RPMI7951 (cell line): ENCODE results near the gene CUTA. TPM values are rescaled to one million over a fixed set of nuclear protein-coding genes. Genes with fewer than 3 reads are reported as not detected.

Source experiments
- DNase-seq: peaks from one replicate; pipeline ENCODE4 v3.0.0-alpha.2; 2012; ENCODE audit warnings: low read depth
- total RNA-seq: library from RNA; depleted of rRNA; stranded (reverse); fragments of >200 nt; shearing (Covaris generic); gene quantifications from 2 replicates; pipeline ENCODE4 v1.2.3, GENCODE V29; 2014

CUTA gene
- total RNA-seq, 1 experiment from 2014 or later: 250 TPM

DNA sequence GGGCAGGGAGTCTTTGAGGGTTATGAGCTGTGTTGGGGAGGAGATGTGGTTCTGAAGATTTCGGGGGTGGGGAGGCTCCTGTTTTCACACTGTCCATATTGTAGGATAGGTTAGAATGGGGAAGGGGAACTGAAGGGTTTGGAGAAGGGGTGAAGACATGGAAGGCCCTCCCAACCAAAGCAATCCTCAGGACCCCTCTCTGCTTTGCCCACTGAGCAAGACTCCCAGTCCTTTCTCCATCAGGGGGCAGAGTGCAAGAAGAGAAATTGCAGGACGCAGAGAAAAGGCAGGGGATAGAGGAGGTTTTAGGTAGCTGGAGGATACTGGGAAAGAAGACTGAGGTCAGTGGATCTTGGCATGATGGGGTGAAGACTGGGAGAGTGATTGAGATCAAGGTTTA lies 5.9 kb upstream of the CUTA start:
- DNase-seq: no peak

DNA sequence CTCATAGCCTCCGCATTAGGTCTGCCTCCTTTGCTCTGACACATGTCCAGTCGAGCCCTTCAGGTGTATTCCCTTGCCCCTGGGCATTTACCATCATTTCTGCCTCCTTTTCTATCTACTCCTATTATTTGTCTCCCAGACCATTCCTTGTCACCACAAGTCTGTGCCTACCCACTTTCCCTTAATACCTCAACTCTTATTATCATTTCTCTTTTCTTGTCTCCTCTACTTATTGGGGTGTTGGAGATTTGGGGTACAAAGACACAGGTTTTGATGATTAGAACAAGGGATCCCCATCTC lies 3.4 kb upstream of the CUTA start:
- no peak for DNase-seq

DNA sequence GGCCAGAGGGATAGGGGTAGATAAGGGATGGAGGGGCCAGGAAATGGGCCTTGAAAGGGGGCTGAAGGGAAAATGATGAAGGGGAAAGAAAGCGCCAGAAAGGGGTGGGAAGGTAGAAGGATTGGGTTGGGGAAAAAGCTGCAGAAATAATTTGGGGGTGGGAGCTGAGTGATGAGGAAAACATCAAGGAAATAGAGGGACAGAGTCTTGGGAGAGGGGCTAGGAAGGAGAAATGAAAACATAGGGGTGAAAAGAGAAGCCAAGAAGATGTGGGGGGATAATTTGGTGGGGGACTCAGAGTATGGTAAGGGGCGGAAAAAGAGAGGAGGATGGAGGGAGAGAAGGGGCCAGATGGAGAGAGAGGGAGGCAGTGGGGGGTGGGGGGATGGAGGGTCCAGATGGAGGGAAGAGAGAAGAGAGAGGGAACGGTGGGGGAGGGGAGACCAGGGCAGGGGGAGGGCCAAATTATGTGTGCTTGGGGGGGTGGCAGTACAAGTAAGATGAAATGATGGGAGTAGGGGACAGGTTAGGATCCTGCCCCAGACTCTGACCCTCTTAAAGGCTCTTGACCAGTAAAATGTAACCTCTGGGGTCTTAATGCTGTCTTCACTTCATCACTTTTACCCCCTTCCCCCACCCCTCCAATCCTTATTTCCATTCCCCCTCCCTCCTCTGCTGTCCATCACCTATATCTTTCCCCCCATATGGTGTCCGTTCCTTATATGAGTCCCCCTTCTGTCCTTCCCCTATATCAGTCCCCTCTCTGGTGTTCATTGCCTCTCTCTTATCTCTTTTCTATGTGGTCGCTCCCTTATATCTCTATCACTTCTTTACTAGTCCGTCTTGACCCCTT lies 2.8 kb upstream of the CUTA start:
- no peak for DNase-seq

DNA sequence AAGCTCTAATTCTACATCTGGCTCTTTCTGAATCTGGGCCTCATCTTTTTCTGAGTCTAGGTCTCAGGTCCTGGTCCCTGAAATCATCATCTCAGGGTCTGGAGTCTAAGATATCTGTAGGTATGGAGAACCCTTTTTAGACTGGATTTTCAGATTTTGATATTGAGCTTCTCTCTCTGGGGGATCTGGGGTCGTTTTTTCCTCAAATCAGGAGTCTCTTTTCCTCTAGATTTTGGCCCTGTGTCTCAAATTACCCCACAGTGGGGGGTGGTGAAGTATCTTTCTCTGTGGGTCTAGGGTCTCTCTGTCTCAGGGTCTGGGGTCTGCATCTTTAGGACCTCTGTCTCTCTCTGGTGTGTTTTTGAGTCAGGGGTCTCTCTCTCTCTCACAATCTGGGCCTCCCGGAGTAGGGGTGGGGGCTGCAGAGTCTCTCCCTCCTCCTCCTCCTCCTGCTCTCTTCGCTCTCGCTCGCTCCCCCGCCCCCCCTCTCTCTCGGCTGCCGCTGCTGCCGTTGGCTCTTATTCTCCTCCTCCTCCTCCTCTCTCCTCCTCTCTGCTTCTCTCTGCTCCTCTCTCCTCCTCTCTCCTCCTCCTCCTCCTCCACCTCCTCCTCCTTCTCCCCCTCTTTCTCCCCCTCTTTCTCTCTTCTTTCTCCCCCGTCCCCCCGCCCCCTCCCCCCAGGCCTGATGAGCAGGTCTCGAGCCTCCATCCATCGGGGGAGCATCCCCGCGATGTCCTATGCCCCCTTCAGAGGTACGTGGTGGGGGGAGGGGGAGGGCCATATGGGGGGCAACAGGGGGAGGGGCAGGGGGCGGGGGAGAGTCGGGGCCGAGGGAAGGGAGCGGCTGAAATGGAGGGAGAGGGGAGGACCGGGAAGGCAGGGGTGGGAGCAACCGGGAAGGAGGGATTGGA lies 1.9 kb upstream of the CUTA start, which contains the start of gene SYNGAP1:
SYNGAP1 (plus strand) TSS at position 486 of the 911 bp plus-strand sequence; CDS start at position 686, 200 bp downstream.
- DNase-seq: peak; percentile 56

DNA sequence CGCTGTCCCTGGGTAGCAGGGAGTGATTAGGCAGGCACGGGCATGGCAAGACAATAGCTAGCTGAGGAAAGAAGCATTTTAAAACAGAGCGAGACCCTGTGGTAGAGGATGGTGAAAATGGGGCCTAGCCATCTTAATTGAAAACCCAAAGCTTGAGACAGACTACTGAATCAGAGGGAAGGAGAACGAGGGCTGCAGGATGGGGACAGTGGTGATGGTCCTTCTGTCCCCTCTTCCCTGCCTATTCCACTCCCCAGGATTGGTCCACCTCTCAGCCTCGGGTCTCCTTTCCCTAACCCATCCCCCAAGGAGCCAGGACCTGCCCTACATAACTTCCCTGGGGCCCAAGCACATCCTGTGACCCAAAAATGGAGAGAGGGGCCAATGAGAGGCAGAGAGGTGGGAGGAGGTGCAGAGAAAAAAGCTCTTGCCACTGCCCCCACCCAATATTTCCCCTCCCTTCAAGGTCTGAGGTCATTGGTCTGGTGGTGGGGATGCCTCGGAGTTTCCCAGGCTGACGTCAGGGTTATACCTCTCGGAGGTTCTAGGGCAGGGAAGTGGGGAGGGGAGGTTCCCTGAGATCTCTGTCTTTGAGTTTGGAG lies 884 bp upstream of the CUTA start:
- no peak for DNase-seq

DNA sequence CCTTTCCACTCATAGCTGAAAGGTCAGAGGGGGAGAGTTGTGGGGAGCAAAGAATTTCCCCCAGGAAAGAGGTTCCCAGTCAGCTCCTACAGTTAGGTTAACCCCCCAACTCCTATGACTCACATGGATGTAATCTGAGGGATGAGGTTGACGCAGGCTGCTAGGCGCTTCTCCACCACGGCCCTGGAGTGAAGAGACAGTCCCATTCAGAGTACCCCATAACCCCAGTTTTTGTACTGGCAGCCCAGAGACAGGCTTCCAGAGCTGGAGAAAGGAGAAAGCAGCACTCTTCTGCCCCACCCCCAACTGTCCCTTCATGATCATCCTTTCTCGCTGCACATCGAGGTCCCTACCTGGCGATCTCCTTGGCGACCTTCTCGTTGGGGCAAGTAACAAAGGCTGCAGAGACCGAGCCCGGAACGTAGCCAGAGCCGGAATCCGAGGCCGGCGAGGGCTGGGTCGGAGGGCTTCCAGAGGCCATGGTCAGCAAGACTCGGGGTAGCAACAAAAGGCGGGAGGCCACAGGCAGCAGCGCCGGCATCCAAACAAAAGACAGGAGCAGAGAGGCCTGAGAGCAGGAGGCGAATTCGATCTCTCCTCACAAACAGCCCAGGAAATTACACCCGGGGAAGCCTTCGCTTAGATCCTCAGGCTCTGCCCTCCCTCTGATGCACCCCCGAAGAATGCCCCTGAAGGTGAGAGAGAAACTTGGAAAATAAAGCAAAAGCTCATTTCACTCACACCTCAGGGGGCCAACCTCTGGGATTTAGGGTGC lies 592 bp downstream of the CUTA start:
- DNase-seq: peak; percentile 81

GRCh38 chr6:33416386-33417127 lies 1.4 kb downstream of the CUTA start:
- no peak for DNase-seq

GRCh38 chr6:33415831-33416230 lies 2.1 kb downstream of the CUTA start:
- no peak for DNase-seq

DNA sequence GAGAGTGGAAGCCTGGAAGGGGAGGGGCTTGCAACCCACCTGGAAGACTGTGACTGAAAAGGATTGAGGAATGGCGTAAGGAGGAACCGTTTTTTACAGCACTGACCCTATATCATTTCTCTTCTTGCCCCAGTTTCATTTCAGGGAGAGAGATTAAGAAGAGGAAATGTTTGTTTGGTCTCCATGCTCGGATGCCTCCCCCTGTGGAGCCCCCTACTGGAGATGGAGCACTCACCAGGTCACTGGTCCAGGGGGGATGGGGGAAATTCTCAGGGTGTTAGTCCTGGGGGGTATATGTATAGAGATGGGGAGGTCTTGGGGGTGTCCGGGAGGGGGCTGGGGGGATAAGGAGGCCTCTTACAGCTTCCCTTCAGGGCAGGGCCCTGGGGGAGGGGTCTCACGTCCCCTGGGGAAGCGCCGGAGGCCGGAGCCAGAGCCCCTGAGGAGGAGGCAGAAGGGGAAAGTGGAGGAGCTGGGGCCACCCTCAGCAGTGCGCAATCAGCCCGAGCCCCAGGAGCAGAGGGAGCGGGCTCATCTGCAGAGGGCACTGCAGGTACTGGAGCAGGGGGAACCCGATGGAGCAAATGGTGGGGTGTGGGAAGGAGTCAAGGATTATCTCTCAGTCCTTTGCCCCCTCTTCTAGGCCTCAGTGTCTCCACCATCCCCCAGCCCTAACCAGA lies 3.2 kb downstream of the CUTA start:
- no peak for DNase-seq

DNA sequence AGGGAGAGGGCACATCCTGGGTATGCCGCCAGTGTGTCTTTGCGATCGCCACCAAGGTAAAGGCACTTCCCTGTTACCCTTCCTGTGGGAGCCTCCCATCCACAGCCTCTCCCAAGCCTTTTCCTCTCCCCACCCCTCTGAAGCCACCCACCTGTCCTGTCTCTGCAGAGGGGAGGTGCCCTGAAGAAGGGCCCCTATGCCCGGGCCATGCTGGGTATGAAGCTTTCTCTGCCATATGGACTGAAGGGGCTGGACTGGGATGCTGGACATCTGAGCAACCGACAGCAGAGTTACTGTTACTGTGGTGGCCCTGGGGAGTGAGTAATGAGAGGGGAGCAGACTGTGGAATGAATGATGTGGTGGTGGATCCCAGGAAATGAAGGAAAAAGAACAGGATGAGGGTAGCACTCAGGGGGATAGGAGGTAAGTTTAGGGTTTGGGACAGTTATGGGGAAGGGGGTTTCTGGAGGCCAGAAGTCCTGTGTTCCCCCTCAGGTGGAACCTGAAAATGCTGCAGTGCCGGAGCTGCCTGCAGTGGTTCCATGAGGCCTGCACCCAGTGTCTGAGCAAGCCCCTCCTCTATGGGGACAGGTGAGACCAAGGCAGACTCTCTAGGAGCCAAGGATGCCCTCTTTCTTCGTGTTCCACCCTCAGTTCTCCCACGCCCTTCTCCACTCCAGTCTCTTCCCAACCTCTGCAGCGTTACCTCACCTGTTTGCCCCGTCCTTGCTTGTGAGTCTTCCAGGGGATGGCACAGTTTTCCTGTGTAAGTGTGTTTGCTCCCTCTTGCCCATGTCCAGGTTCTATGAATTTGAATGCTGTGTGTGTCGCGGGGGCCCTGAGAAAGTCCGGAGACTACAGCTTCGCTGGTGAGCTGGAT lies 4.4 kb downstream of the CUTA start:
- no peak for DNase-seq

GRCh38 chr6:33412140-33413009 lies 5.5 kb downstream of the CUTA start:
- no peak for DNase-seq

DNA sequence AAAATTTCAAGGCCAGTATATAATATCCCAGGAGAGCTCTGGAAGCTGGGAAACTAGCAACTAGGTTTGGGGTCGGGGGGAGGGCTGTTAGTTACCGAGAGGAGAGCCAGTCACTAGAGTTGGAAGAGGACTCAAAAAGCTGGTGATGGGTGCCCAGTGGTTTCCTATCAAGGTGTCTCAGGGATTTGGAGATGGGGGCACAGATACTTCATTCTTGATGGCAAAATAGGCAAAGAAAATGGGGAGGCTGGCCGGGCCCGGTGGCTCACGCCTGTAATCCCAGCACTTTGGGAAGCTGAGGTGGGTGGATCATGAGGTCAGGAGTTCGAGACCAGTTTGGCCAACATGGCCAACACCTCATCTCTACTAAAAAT lies 6.3 kb downstream of the CUTA start:
- DNase-seq: no peak

- DNase-seq: peak; percentile 86
Observed at GRCh38 chr6:33410711-33411631, 6.9 kb downstream of the CUTA start, which contains the start of gene PHF1. Gene PHF1, plus strand, starts transcription at chr6:33411014. Its CDS starts 1,250 bp downstream, at chr6:33412264.

- DNase-seq: peak; percentile 97
Observed at GRCh38 chr6:33410050-33410710, 7.7 kb downstream of the CUTA start.

GRCh38 chr6:33407132-33407718 lies 10.7 kb downstream of the CUTA start:
- peak; percentile 50 for DNase-seq

DNA sequence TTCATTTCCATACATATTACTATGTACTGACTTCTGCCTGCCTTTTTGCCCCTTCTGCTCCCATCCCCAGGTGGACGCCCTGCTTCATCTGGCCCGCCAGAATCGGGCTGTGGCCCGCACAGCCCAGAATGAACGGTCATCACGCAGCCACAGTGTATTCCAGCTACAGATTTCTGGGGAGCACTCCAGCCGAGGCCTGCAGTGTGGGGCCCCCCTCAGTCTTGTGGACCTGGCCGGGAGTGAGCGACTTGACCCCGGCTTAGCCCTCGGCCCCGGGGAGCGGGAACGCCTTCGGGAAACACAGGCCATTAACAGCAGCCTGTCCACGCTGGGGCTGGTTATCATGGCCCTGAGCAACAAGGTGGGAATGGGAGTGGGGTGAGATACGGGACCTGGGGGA lies 11.8 kb downstream of the CUTA start:
- no peak for DNase-seq
